Measurements from ENCODE around the gene EFCAB14.

- TF ChIP-seq CTCF (IDR thresholded peaks at IDR 0.05 in 4 of 5, conservative IDR thresholded peaks at IDR 0.05 in 1 of 5) = no peak
- no peak for TF ChIP-seq POLR2A (IDR thresholded peaks at IDR 0.05)
These were observed 45.1 kb downstream of the EFCAB14 start for GRCh38 chr1:46673749-46674182.

Measured in gastrocnemius medialis (tissue), 4 donors.